Muscle layer of duodenum (tissue), 2 donors: ENCODE results near the gene NCOA7.

Experiments
- H3K27ac ChIP-seq: one replicate; pipeline ENCODE4 v1.7.0; 2013; ENCODE audit warnings: mild to moderate bottlenecking, low read length
- H3K27me3 ChIP-seq: one replicate; pipeline ENCODE4 v1.7.0; 2013; ENCODE audit warnings: low read depth, mild to moderate bottlenecking, control low read depth, low read length
- H3K36me3 ChIP-seq, 2 donors: one replicate each; pipeline ENCODE4 v1.7.0; 2013; ENCODE audit warnings: low read length in 2 of 2, control low read depth in 1 of 2, mild to moderate bottlenecking in 1 of 2; ENCODE audit not compliant: insufficient read depth in 2 of 2, control insufficient read depth in 1 of 2
- H3K4me1 ChIP-seq, 2 donors: one replicate each; pipeline ENCODE4 v1.7.0; 2013; ENCODE audit warnings: low read length in 2 of 2, mild to moderate bottlenecking in 2 of 2, control low read depth in 1 of 2, moderate library complexity in 1 of 2; ENCODE audit not compliant: insufficient read depth in 2 of 2, control insufficient read depth in 1 of 2
- H3K4me3 ChIP-seq, 2 donors: one replicate each; pipeline ENCODE4 v1.7.0; 2013; ENCODE audit warnings: low read length in 2 of 2, low read depth in 1 of 2, mild to moderate bottlenecking in 1 of 2
- H3K9me3 ChIP-seq, 2 donors: one replicate each; pipeline ENCODE4 v1.7.0; 2013; ENCODE audit warnings: low read length in 2 of 2, control low read depth in 1 of 2, mild to moderate bottlenecking in 1 of 2; ENCODE audit not compliant: control insufficient read depth in 1 of 2
- donor health status: healthy.

The NCOA7 gene

GRCh38 chr6:125850361-125850760 lies 59.6 kb downstream of the NCOA7 start:
- Histone ChIP-seq H3K4me3 (no peak overlapping the region), H3K36me3 (no peaks in the 10 kb centered on the region), H3K9me3 (no peaks in the 10 kb centered on the region), H3K27me3 (no peaks in the 10 kb centered on the region), H3K27ac (no peak overlapping the region), H3K4me1 (no peaks in the 10 kb centered on the region)

GRCh38 chr6:125852587-125852986 lies 61.8 kb downstream of the NCOA7 start:
- H3K27ac ChIP-seq = no peak overlapping the region
- H3K4me3 ChIP-seq = no peak overlapping the region
- H3K36me3 ChIP-seq = peaks cover 0 to 4% of the 10 kb centered on the region in 2 donors
- no peaks in the 10 kb centered on the region for H3K9me3 ChIP-seq
- H3K27me3 ChIP-seq = no peaks in the 10 kb centered on the region
- no peaks in the 10 kb centered on the region for H3K4me1 ChIP-seq

- Histone ChIP-seq H3K27me3 (no peaks in the 10 kb centered on the region), H3K4me1 (no peaks in the 10 kb centered on the region), H3K9me3 (no peaks in the 10 kb centered on the region), H3K4me3 (no peak overlapping the region), H3K36me3 (peaks cover 0 to 4% of the 10 kb centered on the region in 2 donors), H3K27ac (no peak overlapping the region)
Measured at GRCh38 chr6:125853168-125853567, 62.4 kb downstream of the NCOA7 start.

DNA sequence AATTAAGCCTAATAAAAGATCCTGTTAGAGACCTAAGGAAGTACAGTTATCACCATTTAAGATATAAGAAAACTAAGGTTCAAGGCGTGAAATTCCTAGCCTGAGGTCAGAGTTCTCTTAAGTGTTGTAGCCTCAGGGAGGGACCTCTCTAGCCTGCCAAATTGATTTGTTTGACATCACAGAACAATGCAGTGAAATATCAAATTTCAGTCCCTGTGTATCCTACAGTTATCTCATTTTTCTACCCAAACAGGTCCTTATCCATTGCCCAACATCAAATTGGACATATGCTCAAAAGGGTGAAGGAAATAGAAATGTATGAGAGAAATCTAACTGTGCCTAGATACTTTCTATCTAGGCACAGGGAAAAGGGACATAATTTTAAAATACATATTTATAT lies 63.0 kb downstream of the NCOA7 start:
- peaks cover 0 to 4% of the 10 kb centered on the region in 2 donors for H3K36me3 ChIP-seq
- H3K9me3 ChIP-seq = no peaks in the 10 kb centered on the region
- H3K4me3 ChIP-seq = no peak overlapping the region
- H3K4me1 ChIP-seq = no peaks in the 10 kb centered on the region
- no peaks in the 10 kb centered on the region for H3K27me3 ChIP-seq
- H3K27ac ChIP-seq = no peak overlapping the region

DNA sequence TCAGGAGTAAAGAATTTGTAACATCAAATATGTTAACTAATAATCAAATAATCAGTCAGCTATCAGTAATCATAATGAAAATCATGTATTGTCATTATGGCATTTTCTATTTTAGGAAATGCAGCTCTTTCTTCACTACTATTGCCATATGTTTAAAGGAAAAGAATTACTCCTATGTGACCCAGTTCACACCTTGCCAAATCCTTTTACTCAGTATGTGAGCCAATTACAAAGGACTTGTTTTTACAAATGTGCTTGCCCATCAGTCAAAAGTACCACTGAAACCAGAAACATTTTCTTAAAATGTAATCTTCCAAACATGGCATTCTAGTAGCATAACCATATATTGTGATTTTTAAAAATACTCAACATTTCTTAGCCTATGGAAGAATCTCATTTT lies 63.6 kb downstream of the NCOA7 start:
- Histone ChIP-seq H3K4me3 (no peak overlapping the region), H3K36me3 (peaks cover 0 to 4% of the 10 kb centered on the region in 2 donors), H3K4me1 (no peaks in the 10 kb centered on the region), H3K9me3 (no peaks in the 10 kb centered on the region), H3K27me3 (no peaks in the 10 kb centered on the region), H3K27ac (no peak overlapping the region)

- Histone ChIP-seq H3K9me3 (no peaks in the 10 kb centered on the region), H3K4me1 (no peaks in the 10 kb centered on the region), H3K27ac (no peak overlapping the region), H3K4me3 (no peak overlapping the region), H3K36me3 (peaks cover 0 to 4% of the 10 kb centered on the region in 2 donors), H3K27me3 (no peaks in the 10 kb centered on the region)
Measured at GRCh38 chr6:125855783-125856182, 65.0 kb downstream of the NCOA7 start.

GRCh38 chr6:125857846-125858245 lies 67.1 kb downstream of the NCOA7 start:
- Histone ChIP-seq H3K36me3 (peaks cover 0 to 4% of the 10 kb centered on the region in 2 donors), H3K9me3 (no peaks in the 10 kb centered on the region), H3K27me3 (no peaks in the 10 kb centered on the region), H3K4me1 (no peaks in the 10 kb centered on the region), H3K4me3 (no peak overlapping the region), H3K27ac (no peak overlapping the region)

DNA sequence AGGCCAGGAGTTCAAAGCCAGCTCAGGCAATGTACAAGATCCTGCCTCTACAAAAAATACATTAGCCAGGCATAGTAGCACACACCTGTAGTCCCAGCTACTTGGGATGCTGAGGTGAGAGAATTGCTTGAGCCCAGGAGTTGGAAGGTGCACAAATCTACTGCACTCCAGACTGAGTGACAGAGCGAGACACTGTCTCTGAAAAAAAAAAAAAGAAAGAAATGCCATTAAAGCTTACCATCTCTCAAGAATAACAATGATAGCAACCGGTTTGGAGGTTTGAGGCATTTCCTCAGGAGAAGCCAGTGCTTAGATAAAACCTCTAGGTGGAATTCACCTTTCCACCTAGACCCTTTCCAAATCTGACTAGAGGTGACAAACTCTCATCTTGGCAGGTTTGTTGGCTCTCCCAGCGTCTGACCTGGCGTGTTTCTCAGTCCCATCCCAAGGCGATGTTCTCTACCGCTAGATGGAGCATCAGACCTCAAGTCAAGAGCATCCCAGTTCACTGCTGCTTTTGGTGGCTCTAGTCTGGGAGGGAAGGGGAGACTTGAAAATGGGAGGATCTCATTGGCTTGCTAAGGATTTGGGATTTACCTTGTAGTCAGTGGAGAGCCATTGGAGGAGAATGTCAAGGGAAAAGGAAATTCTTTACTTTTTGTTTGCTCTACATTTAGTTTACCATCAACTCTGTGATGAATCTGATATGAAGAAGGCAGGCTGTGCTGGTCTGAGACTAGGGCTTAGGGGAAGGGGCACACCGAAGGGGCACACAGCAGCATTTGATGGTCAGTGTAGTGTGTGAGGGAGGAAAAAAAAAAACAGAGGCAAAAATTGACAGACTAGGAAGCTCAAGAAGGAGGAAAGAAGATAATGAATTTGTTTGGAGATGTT lies 67.9 kb downstream of the NCOA7 start:
- Histone ChIP-seq H3K36me3 (peaks cover 0 to 4% of the 10 kb centered on the region in 2 donors), H3K27ac (no peak overlapping the region), H3K27me3 (no peaks in the 10 kb centered on the region), H3K4me3 (no peak overlapping the region), H3K4me1 (no peaks in the 10 kb centered on the region), H3K9me3 (no peaks in the 10 kb centered on the region)

DNA sequence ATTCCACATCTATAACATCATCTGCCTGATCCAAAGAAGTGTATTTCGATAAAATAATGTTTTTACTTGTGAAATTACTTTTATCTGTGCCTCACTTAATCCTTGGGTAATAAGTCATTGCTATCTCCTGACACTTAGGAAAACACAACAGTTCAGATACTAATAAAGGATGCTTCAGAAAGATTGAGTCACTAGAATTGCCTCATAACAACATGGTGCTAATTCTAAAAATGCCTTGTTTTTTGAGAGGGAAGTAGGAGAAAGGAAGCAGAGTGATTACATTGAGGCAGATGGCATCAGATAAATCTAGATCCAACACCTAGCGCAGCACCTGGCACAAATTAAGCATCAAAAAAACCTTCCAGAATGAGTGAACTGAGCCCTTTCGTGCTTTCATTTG lies 69.0 kb downstream of the NCOA7 start:
- Histone ChIP-seq H3K27ac (no peak overlapping the region), H3K36me3 (peaks cover 0 to 4% of the 10 kb centered on the region in 2 donors), H3K27me3 (no peaks in the 10 kb centered on the region), H3K4me3 (no peak overlapping the region), H3K4me1 (no peaks in the 10 kb centered on the region), H3K9me3 (no peaks in the 10 kb centered on the region)

DNA sequence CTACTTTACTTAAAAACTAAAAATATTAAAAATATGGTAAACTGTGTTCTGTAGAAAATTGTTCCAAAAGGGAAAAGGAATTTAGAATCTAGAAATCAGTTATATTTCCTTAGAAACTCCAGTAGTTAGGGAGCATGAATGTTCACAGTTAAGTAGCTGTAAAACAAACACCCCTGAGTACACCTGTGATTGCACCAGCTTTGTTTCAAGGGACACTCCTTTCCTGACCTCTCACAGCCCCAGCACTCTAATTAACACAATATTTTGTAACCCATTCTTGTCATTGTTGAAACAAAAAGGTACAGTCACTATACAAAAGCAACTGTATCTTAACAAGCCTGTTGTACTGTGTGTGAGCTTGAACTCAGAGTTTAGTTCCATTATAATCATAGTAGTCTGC lies 72.3 kb downstream of the NCOA7 start:
- Histone ChIP-seq H3K9me3 (no peaks in the 10 kb centered on the region), H3K27ac (no peak overlapping the region), H3K36me3 (no peaks in the 10 kb centered on the region), H3K4me1 (no peaks in the 10 kb centered on the region), H3K4me3 (no peak overlapping the region), H3K27me3 (no peaks in the 10 kb centered on the region)

- H3K9me3 ChIP-seq = no peaks in the 10 kb centered on the region
- H3K4me1 ChIP-seq = no peaks in the 10 kb centered on the region
- H3K4me3 ChIP-seq = no peak overlapping the region
- no peak overlapping the region for H3K27ac ChIP-seq
- no peaks in the 10 kb centered on the region for H3K27me3 ChIP-seq
- H3K36me3 ChIP-seq = no peaks in the 10 kb centered on the region
Measured at GRCh38 chr6:125865015-125865414, 74.3 kb downstream of the NCOA7 start.

GRCh38 chr6:125866433-125866832 lies 75.7 kb downstream of the NCOA7 start:
- H3K4me1 ChIP-seq = no peaks in the 10 kb centered on the region
- H3K27me3 ChIP-seq = no peaks in the 10 kb centered on the region
- H3K9me3 ChIP-seq = no peaks in the 10 kb centered on the region
- no peak overlapping the region for H3K4me3 ChIP-seq
- H3K36me3 ChIP-seq = no peaks in the 10 kb centered on the region
- no peak overlapping the region for H3K27ac ChIP-seq
